ENCODE measurements around the gene SND1.

The SND1 gene

GRCh38 chr7:127980901-127981300, 328.9 kb downstream of the SND1 start:
- no peak for TF ChIP-seq CTCF (IDR thresholded peaks at IDR 0.05; ENCODE audit: insufficient read depth, low read depth, low read length, missing control alignments)
- H3K4me3 ChIP-seq (ENCODE audit: low read depth, low read length), result no peak overlapping the region
- no peak for DNase-seq (ENCODE audit: low read depth)

GRCh38 chr7:127981965-127982364, 330.0 kb downstream of the SND1 start:
- H3K4me3 ChIP-seq (ENCODE audit: low read depth, low read length), result no peak overlapping the region
- TF ChIP-seq CTCF (IDR thresholded peaks at IDR 0.05; ENCODE audit: insufficient read depth, low read depth, low read length, missing control alignments), result no peak
- no peak for DNase-seq (ENCODE audit: low read depth)

GRCh38 chr7:127983804-127984332, 331.9 kb downstream of the SND1 start:
- H3K4me3 ChIP-seq (ENCODE audit: low read depth, low read length), result no peak overlapping the region
- DNase-seq (ENCODE audit: low read depth), result no peak
- no peak for TF ChIP-seq CTCF (IDR thresholded peaks at IDR 0.05; ENCODE audit: insufficient read depth, low read depth, low read length, missing control alignments)

GRCh38 chr7:127986581-127987521, 334.9 kb downstream of the SND1 start:
- TF ChIP-seq CTCF (IDR thresholded peaks at IDR 0.05; ENCODE audit: insufficient read depth, low read depth, low read length, missing control alignments), result no peak
- H3K4me3 ChIP-seq (ENCODE audit: low read depth, low read length), result no peak overlapping the region
- no peak for DNase-seq (ENCODE audit: low read depth)

- no peak for DNase-seq (ENCODE audit: low read depth)
- H3K4me3 ChIP-seq (ENCODE audit: low read depth, low read length), result no peak overlapping the region
- no peak for TF ChIP-seq CTCF (IDR thresholded peaks at IDR 0.05; ENCODE audit: insufficient read depth, low read depth, low read length, missing control alignments)
Observed at GRCh38 chr7:127988751-127989150, 336.8 kb downstream of the SND1 start.

- DNase-seq (ENCODE audit: low read depth), result no peak
- H3K4me3 ChIP-seq (ENCODE audit: low read depth, low read length), result no peak overlapping the region
- TF ChIP-seq CTCF (IDR thresholded peaks at IDR 0.05; ENCODE audit: insufficient read depth, low read depth, low read length, missing control alignments), result no peak
Observed at GRCh38 chr7:127993317-127993716, 341.3 kb downstream of the SND1 start.
